ENCODE measurements around the gene HJV.
A peak's percentile ranks its signal among the peaks of the same experiment; 100 is the strongest.

- TF ChIP-seq POLR2A (IDR thresholded peaks at IDR 0.05), result no peak
- TF ChIP-seq, protein P1, sequence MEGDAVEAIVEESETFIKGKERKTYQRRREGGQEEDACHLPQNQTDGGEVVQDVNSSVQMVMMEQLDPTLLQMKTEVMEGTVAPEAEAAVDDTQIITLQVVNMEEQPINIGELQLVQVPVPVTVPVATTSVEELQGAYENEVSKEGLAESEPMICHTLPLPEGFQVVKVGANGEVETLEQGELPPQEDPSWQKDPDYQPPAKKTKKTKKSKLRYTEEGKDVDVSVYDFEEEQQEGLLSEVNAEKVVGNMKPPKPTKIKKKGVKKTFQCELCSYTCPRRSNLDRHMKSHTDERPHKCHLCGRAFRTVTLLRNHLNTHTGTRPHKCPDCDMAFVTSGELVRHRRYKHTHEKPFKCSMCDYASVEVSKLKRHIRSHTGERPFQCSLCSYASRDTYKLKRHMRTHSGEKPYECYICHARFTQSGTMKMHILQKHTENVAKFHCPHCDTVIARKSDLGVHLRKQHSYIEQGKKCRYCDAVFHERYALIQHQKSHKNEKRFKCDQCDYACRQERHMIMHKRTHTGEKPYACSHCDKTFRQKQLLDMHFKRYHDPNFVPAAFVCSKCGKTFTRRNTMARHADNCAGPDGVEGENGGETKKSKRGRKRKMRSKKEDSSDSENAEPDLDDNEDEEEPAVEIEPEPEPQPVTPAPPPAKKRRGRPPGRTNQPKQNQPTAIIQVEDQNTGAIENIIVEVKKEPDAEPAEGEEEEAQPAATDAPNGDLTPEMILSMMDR (IDR thresholded peaks at IDR 0.05 in 4 of 5, conservative IDR thresholded peaks at IDR 0.05 in 1 of 5), result peak; percentile 84 to 95 (median 92)
These were observed 43.8 kb downstream of the HJV start for GRCh38 chr1:145977486-145978470.
